Left ventricle myocardium inferior (tissue), 1 donor: ENCODE measurements around the gene SYPL2. TPM values are rescaled to one million over a fixed set of nuclear protein-coding genes. Genes with fewer than 3 reads are reported as not detected.

Source experiments
- DNase-seq: peaks from one replicate; pipeline ENCODE4 v3.0.0-alpha.2; 2020
- H3K27ac ChIP-seq: fragments of 200-600 bp; replicated peaks from 2 replicates; pipeline ENCODE4 v1.8.0; 2021
- H3K27me3 ChIP-seq: fragments of 200-600 bp; 2 replicates; pipeline ENCODE4 v1.8.0; 2021; ENCODE audit warnings: low read depth
- H3K36me3 ChIP-seq: fragments of 200-600 bp; 2 replicates; pipeline ENCODE4 v1.8.0; 2021
- H3K4me1 ChIP-seq: fragments of 200-600 bp; 2 replicates; pipeline ENCODE4 v1.8.0; 2021
- H3K4me3 ChIP-seq: fragments of 200-600 bp; 2 replicates; pipeline ENCODE4 v1.8.0; 2021; ENCODE audit warnings: mild to moderate bottlenecking, moderate library complexity
- H3K9me3 ChIP-seq: fragments of 200-600 bp; replicated peaks from 2 replicates; pipeline ENCODE4 v1.8.0; 2021
- intact Hi-C: fragments of 100-400 bp; cut with micrococcal nuclease; formaldehyde crosslinking; loops from one replicate; pipeline ENCODE4 v1.11.0; 2022
- total RNA-seq: library from RNA; stranded (reverse); fragmentation: NEBNext Ultra II Directional; extraction: Animal tissue kit (Norgen Biotek cat#: 25700); gene quantifications from one replicate; pipeline ENCODE4 v1.2.1, GENCODE V29; 2021
- TF ChIP-seq, protein P1 (sequence below): fragments of 200-600 bp; IDR thresholded peaks from 2 replicates; pipeline ENCODE4 v1.8.0; 2021; ENCODE audit warnings: antibody characterized with exemption, mild to moderate bottlenecking, borderline replicate concordance
- donor health status: DM: no; HTN: yes; CAD: no; lungs with severe emphysema.

Gene SYPL2
- total RNA-seq, 1 donor from 2014 or later = 25.3 TPM

DNA sequence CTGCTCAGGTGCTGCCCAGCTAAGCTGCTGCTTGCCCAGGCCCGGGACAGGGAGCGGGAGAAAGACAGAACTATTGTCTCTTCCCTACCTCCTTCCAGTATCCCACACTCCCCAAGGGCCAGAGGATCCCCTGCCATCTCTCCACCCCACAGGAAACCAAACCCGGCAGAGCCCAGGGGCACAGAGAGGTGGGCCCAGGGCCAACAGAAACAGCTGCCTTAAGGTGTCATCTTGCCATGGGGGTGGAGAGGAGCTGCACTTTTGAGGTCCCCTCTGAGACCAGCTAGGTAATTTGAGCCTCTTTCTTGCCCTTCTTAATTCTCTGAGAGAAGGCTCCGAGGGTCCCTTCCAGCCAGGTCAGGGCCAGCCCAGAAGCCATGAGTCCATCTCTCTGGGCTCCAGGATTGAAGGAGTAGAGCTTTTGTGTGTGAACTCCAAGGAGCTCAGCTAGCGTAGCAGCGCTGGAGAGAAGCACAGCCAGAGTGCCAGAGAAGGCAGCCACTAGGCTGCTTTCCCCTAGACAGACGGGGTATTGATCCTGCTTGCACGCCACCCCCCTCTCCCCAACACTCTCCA, 63.6 kb downstream of the SYPL2 start:
- Histone ChIP-seq H3K4me1 (peaks cover 37% of the 10 kb centered on the region), H3K27me3 (no peaks in the 10 kb centered on the region), H3K27ac (peak overlapping the region; percentile 0), H3K4me3 (no peak overlapping the region), H3K36me3 (no peaks in the 10 kb centered on the region), H3K9me3 (no peaks in the 10 kb centered on the region)
- TF ChIP-seq, protein P1, sequence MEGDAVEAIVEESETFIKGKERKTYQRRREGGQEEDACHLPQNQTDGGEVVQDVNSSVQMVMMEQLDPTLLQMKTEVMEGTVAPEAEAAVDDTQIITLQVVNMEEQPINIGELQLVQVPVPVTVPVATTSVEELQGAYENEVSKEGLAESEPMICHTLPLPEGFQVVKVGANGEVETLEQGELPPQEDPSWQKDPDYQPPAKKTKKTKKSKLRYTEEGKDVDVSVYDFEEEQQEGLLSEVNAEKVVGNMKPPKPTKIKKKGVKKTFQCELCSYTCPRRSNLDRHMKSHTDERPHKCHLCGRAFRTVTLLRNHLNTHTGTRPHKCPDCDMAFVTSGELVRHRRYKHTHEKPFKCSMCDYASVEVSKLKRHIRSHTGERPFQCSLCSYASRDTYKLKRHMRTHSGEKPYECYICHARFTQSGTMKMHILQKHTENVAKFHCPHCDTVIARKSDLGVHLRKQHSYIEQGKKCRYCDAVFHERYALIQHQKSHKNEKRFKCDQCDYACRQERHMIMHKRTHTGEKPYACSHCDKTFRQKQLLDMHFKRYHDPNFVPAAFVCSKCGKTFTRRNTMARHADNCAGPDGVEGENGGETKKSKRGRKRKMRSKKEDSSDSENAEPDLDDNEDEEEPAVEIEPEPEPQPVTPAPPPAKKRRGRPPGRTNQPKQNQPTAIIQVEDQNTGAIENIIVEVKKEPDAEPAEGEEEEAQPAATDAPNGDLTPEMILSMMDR = no peak
- no peak for DNase-seq
- intact Hi-C loops = no loop called here

DNA sequence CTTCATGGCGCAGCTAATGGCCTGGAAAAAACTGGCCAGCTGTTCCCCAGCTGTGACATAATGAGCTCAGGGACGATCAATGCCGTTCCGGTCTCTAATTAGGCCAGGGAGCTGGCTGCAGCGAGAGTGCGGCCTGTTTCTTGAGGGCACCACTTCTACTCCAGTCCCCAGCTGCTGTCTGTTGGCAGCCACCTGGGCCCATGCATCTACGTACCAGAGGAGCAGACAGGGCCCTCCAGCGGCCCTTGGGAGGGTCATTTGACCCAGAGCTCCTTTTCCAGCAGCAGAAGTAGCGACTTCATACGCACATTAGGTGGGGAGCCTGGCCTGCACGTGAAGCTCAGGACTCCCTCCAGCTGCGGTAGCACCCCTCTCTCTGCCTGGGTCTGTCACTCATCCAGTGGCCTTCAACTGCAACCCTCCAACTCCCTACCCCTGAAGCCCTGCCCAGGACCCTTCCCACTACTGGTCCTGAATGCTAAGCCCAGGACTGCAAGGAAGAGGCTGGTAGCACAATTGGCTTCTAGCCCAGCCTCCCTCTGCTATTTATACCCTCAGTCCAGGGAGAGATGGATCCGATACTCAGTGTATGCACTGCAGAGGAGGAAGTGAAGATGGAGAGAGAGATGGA, 64.2 kb downstream of the SYPL2 start:
- Histone ChIP-seq H3K27me3 (no peaks in the 10 kb centered on the region), H3K36me3 (no peaks in the 10 kb centered on the region), H3K4me1 (peaks cover 43% of the 10 kb centered on the region), H3K4me3 (no peak overlapping the region), H3K9me3 (no peaks in the 10 kb centered on the region), H3K27ac (peak overlapping the region; percentile 0)
- TF ChIP-seq, protein P1 = no peak
- no peak for DNase-seq
- intact Hi-C loops = no loop called here

DNA sequence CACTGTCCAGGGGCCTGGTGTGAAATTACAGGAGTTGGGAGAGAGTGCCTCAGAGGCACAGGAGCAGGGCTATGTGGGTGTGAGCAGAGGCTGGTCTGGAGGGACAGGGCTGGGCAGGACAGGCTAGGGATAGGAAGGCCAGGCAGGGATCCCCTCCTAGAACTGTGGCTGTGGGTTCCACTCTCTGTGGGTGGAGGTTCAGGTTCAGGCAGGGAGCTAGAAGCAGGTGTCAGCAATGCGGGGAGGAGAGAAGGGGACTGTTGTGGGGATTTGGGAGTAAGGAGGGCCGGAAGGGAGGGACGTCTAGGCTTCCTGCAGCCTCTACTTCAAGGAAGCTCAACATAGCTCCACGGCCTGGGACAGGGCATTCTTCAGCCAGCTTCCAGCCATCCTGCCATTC, 65.0 kb downstream of the SYPL2 start:
- no peak for DNase-seq
- TF ChIP-seq, protein P1 = no peak
- Histone ChIP-seq H3K4me3 (no peak overlapping the region), H3K36me3 (no peaks in the 10 kb centered on the region), H3K27ac (peak overlapping the region; percentile 80), H3K9me3 (no peaks in the 10 kb centered on the region), H3K27me3 (no peaks in the 10 kb centered on the region), H3K4me1 (peaks cover 48% of the 10 kb centered on the region)
- intact Hi-C loops = no loop called here

Other genes starting within 250 kb of the SYPL2 start
- gene CELSR2, start 217.0 kb upstream of the SYPL2 start, total RNA-seq = 4.2 TPM
- gene PSRC1, start 183.4 kb upstream of the SYPL2 start, total RNA-seq = 0.80 TPM
- gene MYBPHL, start 159.5 kb upstream of the SYPL2 start, total RNA-seq = 0.22 TPM
- 146 TPM for gene SORT1, start 68.6 kb upstream of the SYPL2 start, total RNA-seq
- 49.9 TPM for gene PSMA5, start 40.1 kb upstream of the SYPL2 start, total RNA-seq
- gene ATXN7L2, start 17.4 kb downstream of the SYPL2 start, total RNA-seq = 2.1 TPM
- gene CYB561D1, start 27.5 kb downstream of the SYPL2 start, total RNA-seq = 4.6 TPM
- 19.4 TPM for gene AMIGO1, start 43.2 kb downstream of the SYPL2 start, total RNA-seq
- gene GPR61, start 73.3 kb downstream of the SYPL2 start, total RNA-seq = 0.08 TPM
- 2.0 TPM for gene GNAI3, start 82.1 kb downstream of the SYPL2 start, total RNA-seq
- not detected for gene GNAT2, start 153.1 kb downstream of the SYPL2 start, total RNA-seq
- gene AMPD2, start 153.3 kb downstream of the SYPL2 start, total RNA-seq = 12.9 TPM
- gene GSTM4, start 189.6 kb downstream of the SYPL2 start, total RNA-seq = 36.8 TPM
- 67.3 TPM for gene GSTM2, start 201.5 kb downstream of the SYPL2 start, total RNA-seq
- gene GSTM1, start 221.3 kb downstream of the SYPL2 start, total RNA-seq = not detected
- gene GSTM5, start 245.7 kb downstream of the SYPL2 start, total RNA-seq = 2.4 TPM